Activated CD8-positive, alpha-beta memory T cell treated with anti-CD3 and anti-CD28 coated beads, Interleukin-2, amount 10 ng/mL, durations not matched to agents 7 days and 5 days (primary cell): Measurements from ENCODE around the gene TGM4. TPM values are rescaled to one million over a fixed set of nuclear protein-coding genes. Genes with fewer than 3 reads are reported as not detected.

Experiments
- ATAC-seq: fragments of 150-1000 bp; cut with Tn5 transposase; one replicate; pipeline ENCODE4 v1.10.0; 2021; ENCODE audit warnings: moderate library complexity
- CTCF ChIA-PET: fragments of 350-600 bp; sonication (Branson Sonifier 250); formaldehyde crosslinking; loops from one replicate; lab custom pipeline; 2021; ENCODE audit warnings: antibody characterized with exemption; lab: Charles Lee
- DNase-seq: peaks from one replicate; pipeline ENCODE4 v3.0.0-alpha.2; 2020
- H3K27ac Mint-ChIP-seq: one replicate; pipeline ENCODE4 v1.8.0; 2021; ENCODE audit warnings: mild to moderate bottlenecking, mixed read lengths
- H3K27me3 Mint-ChIP-seq: one replicate; pipeline ENCODE4 v1.8.0; 2021; ENCODE audit warnings: mixed read lengths
- H3K36me3 Mint-ChIP-seq: one replicate; pipeline ENCODE4 v1.8.0; 2021; ENCODE audit warnings: mild to moderate bottlenecking, mixed read lengths
- H3K4me1 Mint-ChIP-seq: one replicate; pipeline ENCODE4 v1.8.0; 2021; ENCODE audit warnings: mixed read lengths
- H3K4me3 Mint-ChIP-seq: one replicate; pipeline ENCODE4 v1.8.0; 2021; ENCODE audit warnings: mild to moderate bottlenecking, moderate library complexity, mixed read lengths
- H3K9me3 Mint-ChIP-seq: one replicate; pipeline ENCODE4 v1.8.0; 2022; ENCODE audit warnings: low read depth, mixed read lengths
- total RNA-seq, 2 experiments: library from RNA; stranded (reverse); gene quantifications; one replicate each; pipeline ENCODE4 v1.2.3, GENCODE V29; 2021

TGM4 gene
- total RNA-seq, 2 experiments from 2014 or later: not detected

DNA sequence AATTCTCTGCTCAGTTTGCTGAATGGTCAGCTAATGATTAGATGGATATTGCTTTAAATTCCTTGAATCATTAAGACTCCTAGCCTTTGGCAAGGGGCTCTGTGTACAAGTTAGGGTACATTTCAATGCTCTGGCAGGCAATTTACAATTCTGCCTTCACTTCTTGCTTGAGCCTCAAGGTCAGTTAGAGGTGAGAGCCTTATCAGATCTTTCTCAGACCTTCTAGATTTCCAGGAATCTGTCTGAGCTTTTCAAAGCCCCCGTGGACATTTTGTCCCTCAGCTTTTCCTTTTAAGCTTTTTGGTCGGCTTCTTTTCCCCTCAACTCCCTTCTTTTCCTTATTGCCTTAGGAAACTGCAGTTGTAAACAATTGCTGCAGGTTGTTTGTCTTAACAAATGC is 34.7 kb downstream of the TGM4 start:
- DNase-seq (no peak), ATAC-seq (no peak)
- CTCF ChIA-PET: interaction anchor here (1.2 kb wide), 1 partner anchor 376 kb away, joined by 5 read pairs; no protein-coding TSS in a partner anchor
- Mint-ChIP-seq H3K36me3 (no peaks in the 10 kb centered on the region), H3K27ac (no peak overlapping the region), H3K9me3 (peaks cover 4% of the 10 kb centered on the region), H3K4me1 (no peaks in the 10 kb centered on the region), H3K27me3 (peaks cover 25% of the 10 kb centered on the region), H3K4me3 (no peak overlapping the region)

- DNase-seq (no peak), ATAC-seq (no peak)
- H3K36me3 Mint-ChIP-seq: no peaks in the 10 kb centered on the region
- CTCF ChIA-PET: no interaction called here
- H3K27ac Mint-ChIP-seq: no peak overlapping the region
- no peaks in the 10 kb centered on the region for H3K4me1 Mint-ChIP-seq
- no peak overlapping the region for H3K4me3 Mint-ChIP-seq
- peaks cover 22% of the 10 kb centered on the region for H3K27me3 Mint-ChIP-seq
- H3K9me3 Mint-ChIP-seq: peaks cover 4% of the 10 kb centered on the region
Observed at GRCh38 chr3:44910693-44911092, 36.3 kb downstream of the TGM4 start.

GRCh38 chr3:44913868-44914468 is 39.6 kb downstream of the TGM4 start:
- H3K36me3 Mint-ChIP-seq: no peaks in the 10 kb centered on the region
- H3K27ac Mint-ChIP-seq: no peak overlapping the region
- DNase-seq: peak; percentile 68
- H3K4me1 Mint-ChIP-seq: no peaks in the 10 kb centered on the region
- peak; percentile 79 for ATAC-seq
- no peak overlapping the region for H3K4me3 Mint-ChIP-seq
- peaks cover 4% of the 10 kb centered on the region for H3K9me3 Mint-ChIP-seq
- CTCF ChIA-PET: interaction anchor here (0.5 to 3.7 kb wide), 10 partner anchors 10 to 591 kb away, joined by 3 to 22 read pairs (median 3); no protein-coding TSS in a partner anchor
- H3K27me3 Mint-ChIP-seq: peaks cover 15% of the 10 kb centered on the region

DNA sequence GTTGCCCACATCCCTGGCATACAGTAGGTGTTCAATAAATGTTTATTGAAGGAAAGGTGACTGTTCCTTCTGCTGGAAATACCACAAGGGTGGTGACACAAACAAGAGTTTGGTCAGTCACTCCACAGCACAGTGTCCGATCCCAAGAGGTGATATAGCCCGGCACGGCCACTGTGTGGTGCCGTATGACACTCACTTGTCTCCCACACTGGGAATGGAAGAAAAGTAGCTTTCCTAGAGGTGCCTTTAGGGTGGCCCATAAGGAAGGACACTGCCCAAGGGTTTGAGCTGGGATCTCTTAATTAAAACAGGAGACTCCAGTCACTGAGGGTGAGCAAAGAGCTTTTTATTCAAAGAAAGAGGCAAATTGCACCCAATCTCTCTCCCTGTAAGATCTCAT is 40.5 kb downstream of the TGM4 start:
- H3K36me3 Mint-ChIP-seq: no peaks in the 10 kb centered on the region
- H3K27ac Mint-ChIP-seq: no peak overlapping the region
- H3K4me3 Mint-ChIP-seq: no peak overlapping the region
- H3K4me1 Mint-ChIP-seq: no peaks in the 10 kb centered on the region
- DNase-seq (no peak), ATAC-seq (no peak)
- CTCF ChIA-PET: interaction anchor here (0.6 to 3.7 kb wide), 7 partner anchors 9 to 411 kb away, joined by 3 to 22 read pairs (median 3); no protein-coding TSS in a partner anchor
- H3K9me3 Mint-ChIP-seq: peaks cover 4% of the 10 kb centered on the region
- peaks cover 5% of the 10 kb centered on the region for H3K27me3 Mint-ChIP-seq

DNA sequence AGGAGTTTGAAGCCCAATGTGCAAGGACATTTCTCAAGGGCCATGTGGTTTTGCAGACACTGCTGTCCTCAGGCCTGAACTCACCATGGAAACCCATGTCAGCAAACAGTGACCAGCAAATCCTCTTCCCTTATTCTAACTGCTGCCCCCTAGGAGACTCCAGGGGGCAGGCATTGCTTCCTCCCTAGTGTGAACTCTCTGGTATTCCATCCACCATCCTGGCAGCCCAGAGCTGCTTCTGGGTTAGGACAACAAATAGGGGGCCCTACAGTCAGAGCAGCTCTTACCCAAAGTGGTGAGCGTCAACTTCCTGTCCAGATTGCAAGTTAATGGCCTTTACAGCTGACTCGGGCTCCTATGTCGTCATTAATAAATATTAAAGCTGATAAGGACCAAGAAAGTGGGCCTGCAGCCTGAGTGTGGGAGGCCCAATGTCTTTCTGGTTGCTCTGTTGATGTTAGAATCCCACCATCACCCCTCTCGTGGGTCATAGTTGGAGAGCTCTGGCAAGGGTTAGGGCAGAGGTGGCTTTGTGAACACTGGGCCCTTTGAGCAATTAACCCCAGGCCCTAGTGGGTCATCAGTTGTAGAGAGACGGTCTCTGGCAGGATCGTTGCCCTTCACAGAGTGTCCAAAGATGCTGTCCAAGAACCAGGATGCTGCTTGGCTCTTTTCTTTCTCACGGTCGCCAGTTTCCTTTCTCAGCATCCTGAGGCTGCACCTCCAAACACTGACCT is 41.5 kb downstream of the TGM4 start:
- H3K4me3 Mint-ChIP-seq: no peak overlapping the region
- H3K9me3 Mint-ChIP-seq: peaks cover 4% of the 10 kb centered on the region
- H3K27ac Mint-ChIP-seq: no peak overlapping the region
- DNase-seq (no peak), ATAC-seq (no peak)
- CTCF ChIA-PET: interaction anchor here (1.8 to 3.7 kb wide), 2 partner anchors 383 to 387 kb away, joined by 7 to 22 read pairs; no protein-coding TSS in a partner anchor
- no peaks in the 10 kb centered on the region for H3K4me1 Mint-ChIP-seq
- no peaks in the 10 kb centered on the region for H3K36me3 Mint-ChIP-seq
- H3K27me3 Mint-ChIP-seq: no peaks in the 10 kb centered on the region

DNA sequence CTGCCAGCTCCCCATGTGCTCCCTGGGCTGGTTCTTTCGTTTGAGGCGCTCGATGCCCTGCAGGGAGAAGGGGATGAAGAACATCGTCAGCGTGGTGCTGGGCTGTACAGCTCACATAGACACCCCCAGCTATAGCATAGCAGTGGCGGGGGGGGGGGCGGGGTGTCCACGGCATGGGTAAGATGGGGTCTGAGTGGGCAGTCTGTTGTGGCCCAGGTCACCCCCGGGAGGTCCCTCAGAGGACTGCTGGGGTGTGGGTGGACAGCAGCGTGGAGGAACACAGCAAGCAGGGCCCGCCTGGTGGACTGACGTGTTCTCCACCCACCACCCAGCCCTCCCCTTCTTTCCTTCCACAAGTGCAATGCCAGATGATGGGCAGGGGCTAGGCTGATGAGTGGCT is 43.7 kb downstream of the TGM4 start:
- no peaks in the 10 kb centered on the region for H3K4me1 Mint-ChIP-seq
- peaks cover 1% of the 10 kb centered on the region for H3K36me3 Mint-ChIP-seq
- no peak overlapping the region for H3K4me3 Mint-ChIP-seq
- H3K27me3 Mint-ChIP-seq: no peaks in the 10 kb centered on the region
- H3K27ac Mint-ChIP-seq: no peak overlapping the region
- ATAC-seq (no peak), DNase-seq (no peak)
- CTCF ChIA-PET: no interaction called here
- no peaks in the 10 kb centered on the region for H3K9me3 Mint-ChIP-seq

DNA sequence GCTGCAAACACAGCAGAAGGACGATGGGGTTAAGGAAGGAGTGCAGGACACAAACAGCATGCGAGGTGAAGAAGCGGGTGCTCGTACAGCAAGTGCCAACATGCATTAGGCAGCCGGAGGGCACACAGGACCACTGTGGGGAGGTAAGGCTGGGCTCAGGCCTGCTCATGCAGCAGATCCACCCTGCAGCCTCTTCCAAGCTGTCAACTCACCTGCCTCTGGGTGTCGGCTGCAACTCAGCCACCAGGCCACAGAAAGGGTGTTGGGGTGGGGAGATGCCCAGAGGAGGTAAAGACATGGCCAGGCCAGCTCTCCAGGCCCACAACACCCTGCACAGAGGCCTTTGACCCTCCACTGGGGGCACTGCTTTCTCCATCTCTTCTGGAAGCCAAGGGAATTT is 44.2 kb downstream of the TGM4 start:
- Mint-ChIP-seq H3K27me3 (no peaks in the 10 kb centered on the region), H3K27ac (no peak overlapping the region), H3K4me3 (no peak overlapping the region), H3K4me1 (no peaks in the 10 kb centered on the region), H3K9me3 (no peaks in the 10 kb centered on the region), H3K36me3 (peaks cover 1% of the 10 kb centered on the region)
- DNase-seq (no peak), ATAC-seq (no peak)
- CTCF ChIA-PET: no interaction called here

DNA sequence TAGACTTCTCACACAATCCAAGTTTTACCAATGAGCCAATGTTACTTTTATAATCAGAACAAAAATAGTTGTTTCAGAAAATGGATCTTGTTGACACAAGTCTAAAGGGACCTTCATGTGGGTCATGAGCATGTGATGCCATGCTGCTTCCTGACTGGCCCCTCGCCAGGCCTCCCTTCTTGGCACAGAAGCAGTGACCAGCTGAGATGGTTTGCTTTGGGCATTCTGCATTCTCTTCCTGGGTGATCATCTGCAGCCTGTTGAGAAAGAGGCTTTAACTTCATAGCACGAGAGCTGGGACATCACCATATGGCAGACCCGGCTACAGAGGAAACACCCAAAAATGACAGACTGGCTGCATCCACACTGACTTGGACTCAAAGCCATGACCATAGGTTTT is 45.7 kb downstream of the TGM4 start:
- CTCF ChIA-PET: interaction anchor here (1.0 to 1.1 kb wide), 2 partner anchors 13 to 387 kb away, joined by 3 to 4 read pairs; no protein-coding TSS in a partner anchor
- Mint-ChIP-seq H3K27ac (no peak overlapping the region), H3K4me1 (no peaks in the 10 kb centered on the region), H3K36me3 (peaks cover 1% of the 10 kb centered on the region), H3K4me3 (no peak overlapping the region), H3K9me3 (no peaks in the 10 kb centered on the region), H3K27me3 (no peaks in the 10 kb centered on the region)
- ATAC-seq (no peak), DNase-seq (no peak)

DNA sequence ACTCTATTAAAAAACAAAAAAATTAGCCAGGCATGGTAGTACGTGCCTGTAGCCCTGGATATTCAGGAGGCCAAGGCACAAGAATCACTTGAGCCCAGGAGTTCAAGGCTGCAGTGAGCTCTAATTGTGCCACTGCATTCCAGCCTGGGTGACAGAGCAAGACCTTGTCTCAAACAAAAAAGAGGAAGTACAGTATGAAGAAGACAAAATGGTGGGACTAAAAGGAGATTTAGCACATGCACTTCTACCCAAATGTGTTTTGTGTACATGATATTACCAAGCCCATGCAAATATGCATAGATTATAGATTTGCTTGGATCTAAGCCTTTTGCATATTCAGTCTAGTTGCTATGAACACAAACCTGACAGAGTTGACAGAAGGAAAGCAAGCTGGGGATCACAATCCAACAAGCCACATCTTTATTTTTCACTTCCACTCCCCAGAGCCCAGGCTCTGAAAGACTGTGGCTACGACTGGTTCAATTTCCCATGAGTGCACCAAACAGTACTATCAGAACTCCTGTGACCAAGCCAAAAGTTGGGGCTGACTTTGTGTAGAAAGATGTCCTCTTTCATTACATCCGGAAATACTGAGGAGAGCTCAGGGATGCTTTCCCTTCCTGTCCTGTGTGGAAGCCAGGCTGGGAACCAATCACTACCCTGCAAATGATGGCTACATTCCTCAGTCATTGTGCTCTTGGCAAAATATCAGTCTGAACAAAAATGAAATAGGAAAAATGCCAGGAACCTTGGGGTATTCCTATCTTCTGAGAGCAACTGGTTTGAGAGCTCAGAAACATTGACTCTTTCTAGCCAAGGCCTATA is 49.4 kb downstream of the TGM4 start:
- Mint-ChIP-seq H3K9me3 (no peaks in the 10 kb centered on the region), H3K36me3 (peaks cover 9% of the 10 kb centered on the region), H3K27ac (no peak overlapping the region), H3K4me3 (no peak overlapping the region), H3K4me1 (no peaks in the 10 kb centered on the region), H3K27me3 (no peaks in the 10 kb centered on the region)
- DNase-seq (no peak), ATAC-seq (no peak)
- CTCF ChIA-PET: interaction anchor here (0.6 to 2.1 kb wide), 3 partner anchors 9 to 27 kb away, joined by 3 to 8 read pairs (median 3); no protein-coding TSS in a partner anchor

DNA sequence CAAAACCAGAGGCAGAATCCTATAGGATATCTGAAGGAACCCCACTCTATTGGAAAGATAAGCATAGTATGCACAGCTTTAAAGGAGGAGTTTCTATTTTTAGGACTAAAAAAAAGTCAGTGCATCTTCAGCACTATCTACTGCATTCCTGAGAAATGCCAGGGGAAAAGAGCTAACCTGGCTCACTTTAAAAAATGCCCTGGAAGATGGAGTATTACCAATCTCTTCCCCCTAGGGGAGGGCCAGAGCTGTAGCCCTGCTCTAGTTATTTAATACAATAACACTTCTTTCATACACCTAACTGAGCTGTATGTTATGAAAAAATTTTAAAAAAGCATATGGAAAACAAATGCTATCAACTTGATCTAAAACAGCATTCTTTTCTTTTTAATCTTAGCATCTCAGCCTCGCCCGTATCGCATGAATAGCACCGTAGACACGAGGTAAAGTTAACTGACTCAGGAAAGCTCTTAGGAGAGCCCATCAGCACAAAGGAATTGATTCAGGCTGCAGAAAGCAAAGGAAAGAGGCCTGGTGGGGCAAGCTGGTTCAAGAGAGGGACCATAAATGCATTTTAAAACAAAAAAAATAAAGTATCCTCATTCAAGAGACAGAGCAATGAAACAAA is 50.2 kb downstream of the TGM4 start:
- Mint-ChIP-seq H3K27ac (no peak overlapping the region), H3K4me3 (no peak overlapping the region), H3K36me3 (peaks cover 10% of the 10 kb centered on the region), H3K9me3 (no peaks in the 10 kb centered on the region), H3K4me1 (no peaks in the 10 kb centered on the region), H3K27me3 (no peaks in the 10 kb centered on the region)
- ATAC-seq (no peak), DNase-seq (no peak)
- CTCF ChIA-PET: interaction anchor here (0.6 to 2.1 kb wide), 4 partner anchors 10 to 1903 kb away, joined by 3 to 8 read pairs (median 4); no protein-coding TSS in a partner anchor

- no peak for ATAC-seq
- Mint-ChIP-seq H3K36me3 (peaks cover 10% of the 10 kb centered on the region), H3K4me1 (no peaks in the 10 kb centered on the region), H3K9me3 (no peaks in the 10 kb centered on the region), H3K4me3 (no peak overlapping the region), H3K27me3 (no peaks in the 10 kb centered on the region), H3K27ac (no peak overlapping the region)
- no peak for DNase-seq
- CTCF ChIA-PET: no interaction called here
Observed at GRCh38 chr3:44926172-44926571, 51.8 kb downstream of the TGM4 start.

- ATAC-seq: no peak
Observed at GRCh38 chr3:44926921-44927320, 52.5 kb downstream of the TGM4 start.

GRCh38 chr3:44927371-44927770 is 53.0 kb downstream of the TGM4 start:
- H3K27ac Mint-ChIP-seq: no peak overlapping the region
- CTCF ChIA-PET: no interaction called here
- no peak overlapping the region for H3K4me3 Mint-ChIP-seq
- no peaks in the 10 kb centered on the region for H3K27me3 Mint-ChIP-seq
- ATAC-seq (no peak), DNase-seq (no peak)
- peaks cover 12% of the 10 kb centered on the region for H3K36me3 Mint-ChIP-seq
- H3K4me1 Mint-ChIP-seq: no peaks in the 10 kb centered on the region
- H3K9me3 Mint-ChIP-seq: no peaks in the 10 kb centered on the region

More at GRCh38 chr3:44926921-44927320, 52.5 kb downstream of the TGM4 start:
- no peak overlapping the region for H3K27ac Mint-ChIP-seq
- no peaks in the 10 kb centered on the region for H3K27me3 Mint-ChIP-seq
- CTCF ChIA-PET: no interaction called here
- no peaks in the 10 kb centered on the region for H3K9me3 Mint-ChIP-seq
- H3K4me3 Mint-ChIP-seq: no peak overlapping the region
- no peak for DNase-seq
- H3K36me3 Mint-ChIP-seq: peaks cover 10% of the 10 kb centered on the region
- H3K4me1 Mint-ChIP-seq: no peaks in the 10 kb centered on the region
